Measurements from ENCODE around the gene ZSCAN26.
"Not testable (repeated sequence)": the region's sequence is repeated elsewhere in the genome, so short reads cannot be mapped to it uniquely, and the experiment has no call there.

Gene ZSCAN26

DNA sequence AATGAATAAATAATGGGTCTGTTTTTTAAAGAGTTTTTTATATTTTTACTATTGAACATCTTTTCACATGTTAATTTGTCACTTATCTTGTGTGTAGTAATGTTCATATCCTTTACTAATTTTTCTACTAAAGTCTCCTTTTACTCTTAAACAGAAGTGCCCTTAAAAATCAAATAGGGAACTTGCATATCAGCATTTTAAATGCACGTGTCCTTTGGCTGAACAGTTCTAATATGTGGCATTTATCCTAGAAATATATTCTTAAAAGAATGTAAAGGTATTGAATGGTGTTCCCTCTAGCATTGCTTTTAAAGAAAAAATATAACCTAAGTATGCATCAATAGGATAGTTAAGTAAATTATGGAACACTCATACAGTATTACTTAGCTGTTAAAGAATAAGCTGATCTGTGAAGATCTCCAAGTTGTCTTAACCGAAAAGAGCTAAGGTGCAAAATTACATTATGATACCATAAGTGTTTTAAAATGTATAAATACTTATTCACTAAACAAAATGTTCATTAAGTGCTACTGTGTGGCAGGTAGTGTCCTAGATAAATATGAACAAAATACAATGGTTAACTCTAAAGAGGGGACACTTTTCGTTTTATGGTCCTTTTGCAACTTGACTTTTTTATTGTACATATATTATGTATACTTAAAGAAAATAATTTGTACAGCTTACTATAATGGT is 13.8 kb downstream of the ZSCAN26 start:
- Histone ChIP-seq H3K27ac (ENCODE audit: low read depth in 2 of 2, low read length in 2 of 2) (no peak overlapping the region), H3K9ac (ENCODE audit: low read depth in 1 of 2, low read length in 2 of 2) (peak overlapping the region in 1 of 2 donors; percentile 36), H3K27me3 (ENCODE audit: control insufficient read depth in 2 of 2, insufficient read depth in 2 of 2, low read length in 2 of 2) (no peaks in the 10 kb centered on the region)

DNA sequence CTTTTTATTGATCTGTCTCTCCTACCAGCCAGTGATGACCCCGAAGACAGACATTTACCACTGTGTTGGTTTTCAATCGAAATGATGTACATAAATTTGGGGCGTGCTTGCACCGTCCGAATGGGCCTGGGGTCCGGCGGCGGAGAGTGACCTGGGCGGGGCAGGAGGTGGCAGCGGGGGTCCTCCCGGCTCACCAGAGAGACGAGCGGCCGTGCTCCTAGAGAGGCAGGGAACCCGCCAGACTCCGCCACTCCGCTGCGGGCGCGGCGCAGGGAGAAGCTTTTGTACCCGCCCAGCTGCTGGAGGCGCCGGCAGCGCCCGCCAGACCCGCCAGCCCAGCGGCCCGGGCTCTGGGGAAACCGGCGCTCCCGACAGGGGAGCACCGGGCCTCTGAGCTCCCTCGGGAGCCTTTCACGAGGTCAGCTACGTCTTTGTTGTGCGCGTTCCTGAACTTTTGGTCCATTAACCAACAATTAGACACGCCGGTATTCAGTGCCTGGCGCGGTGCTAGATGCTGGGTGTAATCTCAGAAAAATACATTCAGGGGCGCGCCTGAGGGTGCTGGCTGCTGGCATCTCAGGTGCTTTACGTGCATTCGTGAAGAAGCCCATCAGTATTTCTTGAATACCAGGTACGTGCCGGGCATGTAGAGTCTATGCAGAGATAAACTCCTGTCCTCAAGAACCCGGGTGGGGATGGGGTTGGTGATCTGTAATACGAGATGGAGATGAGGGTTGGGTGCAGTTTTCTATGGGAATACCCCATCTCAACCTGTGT is 14.5 kb downstream of the ZSCAN26 start, which contains the start of gene PGBD1:
PGBD1 (plus strand) TSS at position 285 of the 777 bp plus-strand sequence. CDS start 2,242 bp downstream, outside the sequence.
- H3K36me3 ChIP-seq (ENCODE audit: control insufficient read depth in 2 of 2, insufficient read depth in 2 of 2, low read length in 2 of 2), result peaks cover 7 to 10% of the 10 kb centered on the region in 2 donors
- no peaks in the 10 kb centered on the region for H3K9me3 ChIP-seq (ENCODE audit: control insufficient read depth in 2 of 2, low read length in 2 of 2)
- H3K27me3 ChIP-seq (ENCODE audit: control insufficient read depth in 2 of 2, insufficient read depth in 2 of 2, low read length in 2 of 2), result no peaks in the 10 kb centered on the region
- peak within 1 kb of the TSS; percentile 53 to 77 for H3K9ac ChIP-seq (ENCODE audit: low read depth in 1 of 2, low read length in 2 of 2)
- peaks cover 3 to 4% of the 10 kb centered on the region in 2 donors for H3K4me1 ChIP-seq (ENCODE audit: control insufficient read depth in 2 of 2, insufficient read depth in 2 of 2, low read length in 2 of 2)
- peak within 1 kb of the TSS; percentile 75 to 79 for H3K4me3 ChIP-seq (ENCODE audit: low read length in 2 of 2)
- H3K27ac ChIP-seq (ENCODE audit: low read depth in 2 of 2, low read length in 2 of 2), result no peak within 1 kb of the TSS

More for the DNA sequence above, 13.8 kb downstream of the ZSCAN26 start:
- Histone ChIP-seq H3K4me3 (ENCODE audit: low read length in 2 of 2) (peak overlapping the region; percentile 75 to 79), H3K36me3 (ENCODE audit: control insufficient read depth in 2 of 2, insufficient read depth in 2 of 2, low read length in 2 of 2) (peaks cover 14 to 17% of the 10 kb centered on the region in 2 donors), H3K4me1 (ENCODE audit: control insufficient read depth in 2 of 2, insufficient read depth in 2 of 2, low read length in 2 of 2) (peaks cover 3 to 4% of the 10 kb centered on the region in 2 donors), H3K9me3 (ENCODE audit: control insufficient read depth in 2 of 2, low read length in 2 of 2) (no peaks in the 10 kb centered on the region)

DNA sequence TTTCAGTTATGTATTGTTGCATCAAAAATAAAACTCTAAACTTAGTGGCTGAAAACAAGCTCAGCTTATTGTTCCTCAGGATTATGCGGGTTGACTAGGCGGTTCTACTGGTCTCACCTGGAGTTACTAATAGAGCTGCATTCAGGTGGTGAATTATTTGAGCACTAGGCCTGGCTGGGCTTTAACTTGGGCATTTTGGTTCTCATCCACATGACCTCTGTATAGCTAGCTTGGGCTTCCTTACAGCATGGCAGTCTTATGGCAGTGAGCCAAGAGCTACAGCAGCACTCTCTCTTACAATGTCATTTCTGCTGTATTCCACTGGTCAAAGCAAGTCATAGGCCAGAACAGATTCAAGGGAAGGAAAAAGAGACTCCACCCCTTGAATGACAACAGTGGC is 16.0 kb downstream of the ZSCAN26 start:
- Histone ChIP-seq H3K27ac (ENCODE audit: low read depth in 2 of 2, low read length in 2 of 2) (no peak overlapping the region), H3K4me3 (ENCODE audit: low read length in 2 of 2) (no peak overlapping the region), H3K27me3 (ENCODE audit: control insufficient read depth in 2 of 2, insufficient read depth in 2 of 2, low read length in 2 of 2) (no peaks in the 10 kb centered on the region), H3K4me1 (ENCODE audit: control insufficient read depth in 2 of 2, insufficient read depth in 2 of 2, low read length in 2 of 2) (peaks cover 3 to 4% of the 10 kb centered on the region in 2 donors), H3K9ac (ENCODE audit: low read depth in 1 of 2, low read length in 2 of 2) (no peak overlapping the region), H3K36me3 (ENCODE audit: control insufficient read depth in 2 of 2, insufficient read depth in 2 of 2, low read length in 2 of 2) (peaks cover 6 to 7% of the 10 kb centered on the region in 2 donors), H3K9me3 (ENCODE audit: control insufficient read depth in 2 of 2, low read length in 2 of 2) (no peaks in the 10 kb centered on the region)

DNA sequence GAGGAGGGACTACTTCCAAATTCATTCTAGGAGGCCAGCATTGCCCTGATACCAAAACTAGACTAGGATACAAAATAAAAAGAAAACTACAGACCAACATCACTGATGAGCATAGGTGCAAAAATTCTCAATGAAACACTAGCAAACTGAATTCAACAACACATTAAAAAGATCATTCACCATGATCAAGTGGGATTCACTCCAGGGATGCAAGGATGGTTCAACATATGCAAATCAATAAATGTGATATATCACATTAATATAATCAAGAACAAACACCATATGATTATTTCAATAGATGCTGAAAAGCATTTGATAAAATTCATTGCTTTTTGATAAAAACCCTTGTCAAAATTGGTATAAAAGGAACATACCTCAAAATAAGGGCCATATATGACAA is 24.6 kb downstream of the ZSCAN26 start:
- no peaks in the 10 kb centered on the region for H3K9me3 ChIP-seq (ENCODE audit: control insufficient read depth in 2 of 2, low read length in 2 of 2)
- no peaks in the 10 kb centered on the region for H3K27me3 ChIP-seq (ENCODE audit: control insufficient read depth in 2 of 2, insufficient read depth in 2 of 2, low read length in 2 of 2)
- H3K9ac ChIP-seq (ENCODE audit: low read depth in 1 of 2, low read length in 2 of 2), result no peak overlapping the region
- no peak overlapping the region for H3K4me3 ChIP-seq (ENCODE audit: low read length in 2 of 2)
- H3K36me3 ChIP-seq (ENCODE audit: control insufficient read depth in 2 of 2, insufficient read depth in 2 of 2, low read length in 2 of 2), result peaks cover 5 to 6% of the 10 kb centered on the region in 2 donors
- no peak overlapping the region for H3K27ac ChIP-seq (ENCODE audit: low read depth in 2 of 2, low read length in 2 of 2)
- H3K4me1 ChIP-seq (ENCODE audit: control insufficient read depth in 2 of 2, insufficient read depth in 2 of 2, low read length in 2 of 2), result no peaks in the 10 kb centered on the region

DNA sequence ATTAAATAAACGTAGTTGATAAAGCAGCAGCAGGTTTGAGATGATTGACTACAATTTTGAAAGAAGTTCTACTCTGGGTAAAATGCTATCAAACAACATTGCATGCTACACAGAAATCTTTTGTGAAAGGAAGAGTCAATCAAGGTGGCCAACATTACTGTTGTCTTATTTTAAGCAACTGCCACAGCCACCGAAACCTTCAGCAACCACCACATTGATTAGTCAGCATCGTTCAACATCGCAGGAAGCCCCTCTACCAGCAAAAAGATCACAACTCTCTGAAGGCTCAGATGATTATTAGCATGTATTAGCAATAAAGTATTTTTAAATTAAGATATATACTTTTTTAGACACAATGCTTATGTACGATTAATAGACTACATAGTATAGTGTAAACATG is 28.4 kb downstream of the ZSCAN26 start:
- Histone ChIP-seq H3K36me3 (ENCODE audit: control insufficient read depth in 2 of 2, insufficient read depth in 2 of 2, low read length in 2 of 2) (no peaks in the 10 kb centered on the region), H3K4me1 (ENCODE audit: control insufficient read depth in 2 of 2, insufficient read depth in 2 of 2, low read length in 2 of 2) (no peaks in the 10 kb centered on the region), H3K9ac (ENCODE audit: low read depth in 1 of 2, low read length in 2 of 2) (no peak overlapping the region), H3K27me3 (ENCODE audit: control insufficient read depth in 2 of 2, insufficient read depth in 2 of 2, low read length in 2 of 2) (no peaks in the 10 kb centered on the region), H3K27ac (ENCODE audit: low read depth in 2 of 2, low read length in 2 of 2) (no peak overlapping the region), H3K9me3 (ENCODE audit: control insufficient read depth in 2 of 2, low read length in 2 of 2) (no peaks in the 10 kb centered on the region), H3K4me3 (ENCODE audit: low read length in 2 of 2) (no peak overlapping the region)

DNA sequence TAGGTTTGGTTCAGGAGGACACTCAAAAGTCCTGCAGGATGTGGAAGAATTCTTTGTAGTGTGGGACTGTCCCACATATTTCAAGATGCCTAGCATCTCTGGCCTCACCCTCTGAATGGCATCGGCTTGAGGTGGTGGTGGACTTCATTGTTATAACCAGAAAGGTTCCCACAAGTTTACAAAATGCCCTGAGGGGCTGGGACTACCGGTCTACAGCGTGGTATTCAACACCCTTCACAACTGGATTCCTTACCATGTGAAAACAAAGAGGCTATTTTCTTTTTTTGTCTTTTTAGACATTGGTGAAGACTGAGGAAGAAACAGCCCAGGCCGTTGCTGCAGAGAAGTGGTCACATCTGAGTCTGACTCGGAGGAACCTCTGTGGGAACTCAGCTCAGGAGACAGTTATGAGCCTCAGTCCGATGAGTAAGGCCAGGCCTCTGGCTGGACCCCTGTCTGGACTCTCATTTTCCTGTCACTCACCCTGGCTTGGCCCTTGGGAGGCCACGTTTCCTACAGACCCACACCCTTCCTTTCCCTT is 29.6 kb downstream of the ZSCAN26 start:
- Histone ChIP-seq H3K9ac (ENCODE audit: low read depth in 1 of 2, low read length in 2 of 2) (no peak overlapping the region), H3K27ac (ENCODE audit: low read depth in 2 of 2, low read length in 2 of 2) (no peak overlapping the region), H3K4me3 (ENCODE audit: low read length in 2 of 2) (no peak overlapping the region), H3K9me3 (ENCODE audit: control insufficient read depth in 2 of 2, low read length in 2 of 2) (no peaks in the 10 kb centered on the region), H3K27me3 (ENCODE audit: control insufficient read depth in 2 of 2, insufficient read depth in 2 of 2, low read length in 2 of 2) (no peaks in the 10 kb centered on the region), H3K36me3 (ENCODE audit: control insufficient read depth in 2 of 2, insufficient read depth in 2 of 2, low read length in 2 of 2) (no peaks in the 10 kb centered on the region), H3K4me1 (ENCODE audit: control insufficient read depth in 2 of 2, insufficient read depth in 2 of 2, low read length in 2 of 2) (no peaks in the 10 kb centered on the region)

DNA sequence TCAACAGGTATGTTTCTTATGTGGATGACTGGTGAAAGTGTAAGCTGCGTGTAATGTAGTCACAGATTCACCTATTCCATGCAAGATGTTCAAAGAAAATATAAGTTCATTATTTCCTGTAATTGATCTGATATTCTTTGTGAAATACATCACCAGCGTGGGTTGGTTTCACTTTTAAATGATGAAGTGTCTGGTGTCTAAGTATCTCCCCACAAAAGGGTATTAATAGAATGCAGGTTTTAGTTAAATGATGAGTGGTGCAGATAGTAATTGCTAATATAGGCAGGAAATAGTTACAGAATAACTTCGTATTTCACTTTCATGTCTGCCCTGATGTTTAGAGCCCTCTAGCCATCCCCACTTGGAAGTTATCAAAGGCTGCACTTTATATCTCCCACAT is 36.6 kb downstream of the ZSCAN26 start:
- H3K36me3 ChIP-seq (ENCODE audit: control insufficient read depth in 2 of 2, insufficient read depth in 2 of 2, low read length in 2 of 2), result no peaks in the 10 kb centered on the region
- H3K27ac ChIP-seq (ENCODE audit: low read depth in 2 of 2, low read length in 2 of 2), result no peak overlapping the region

DNA sequence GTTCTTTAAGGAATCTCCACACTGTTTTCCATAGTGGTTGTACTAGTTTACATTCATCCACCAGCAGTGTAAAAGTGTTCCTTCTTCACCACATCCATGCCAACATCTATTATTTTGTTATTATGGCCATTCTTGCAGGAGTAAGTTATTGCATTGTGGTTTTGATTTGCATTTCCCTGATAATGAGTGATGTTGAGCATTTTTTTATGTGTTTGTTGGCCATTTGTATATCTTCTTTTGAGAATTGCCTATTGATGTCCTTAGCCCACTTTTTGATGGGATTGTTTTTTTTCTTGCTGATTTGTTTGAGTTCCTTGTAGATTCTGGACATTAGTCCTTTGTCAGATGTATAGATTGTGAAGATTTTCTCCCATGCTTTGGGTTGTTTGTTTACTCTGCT is 39.4 kb downstream of the ZSCAN26 start:
- H3K36me3 ChIP-seq (ENCODE audit: control insufficient read depth in 2 of 2, insufficient read depth in 2 of 2, low read length in 2 of 2); H3K4me1 ChIP-seq (ENCODE audit: control insufficient read depth in 2 of 2, insufficient read depth in 2 of 2, low read length in 2 of 2); H3K9ac ChIP-seq (ENCODE audit: low read depth in 1 of 2, low read length in 2 of 2); H3K9me3 ChIP-seq (ENCODE audit: control insufficient read depth in 2 of 2, low read length in 2 of 2); H3K27me3 ChIP-seq (ENCODE audit: control insufficient read depth in 2 of 2, insufficient read depth in 2 of 2, low read length in 2 of 2); H3K4me3 ChIP-seq (ENCODE audit: low read length in 2 of 2); H3K27ac ChIP-seq (ENCODE audit: low read depth in 2 of 2, low read length in 2 of 2): not testable (repeated sequence)

More for the DNA sequence above, 36.6 kb downstream of the ZSCAN26 start:
- H3K4me1 ChIP-seq (ENCODE audit: control insufficient read depth in 2 of 2, insufficient read depth in 2 of 2, low read length in 2 of 2), result no peaks in the 10 kb centered on the region
- no peak overlapping the region for H3K4me3 ChIP-seq (ENCODE audit: low read length in 2 of 2)
- no peaks in the 10 kb centered on the region for H3K27me3 ChIP-seq (ENCODE audit: control insufficient read depth in 2 of 2, insufficient read depth in 2 of 2, low read length in 2 of 2)
- H3K9ac ChIP-seq (ENCODE audit: low read depth in 1 of 2, low read length in 2 of 2), result no peak overlapping the region
- H3K9me3 ChIP-seq (ENCODE audit: control insufficient read depth in 2 of 2, low read length in 2 of 2), result no peaks in the 10 kb centered on the region

DNA sequence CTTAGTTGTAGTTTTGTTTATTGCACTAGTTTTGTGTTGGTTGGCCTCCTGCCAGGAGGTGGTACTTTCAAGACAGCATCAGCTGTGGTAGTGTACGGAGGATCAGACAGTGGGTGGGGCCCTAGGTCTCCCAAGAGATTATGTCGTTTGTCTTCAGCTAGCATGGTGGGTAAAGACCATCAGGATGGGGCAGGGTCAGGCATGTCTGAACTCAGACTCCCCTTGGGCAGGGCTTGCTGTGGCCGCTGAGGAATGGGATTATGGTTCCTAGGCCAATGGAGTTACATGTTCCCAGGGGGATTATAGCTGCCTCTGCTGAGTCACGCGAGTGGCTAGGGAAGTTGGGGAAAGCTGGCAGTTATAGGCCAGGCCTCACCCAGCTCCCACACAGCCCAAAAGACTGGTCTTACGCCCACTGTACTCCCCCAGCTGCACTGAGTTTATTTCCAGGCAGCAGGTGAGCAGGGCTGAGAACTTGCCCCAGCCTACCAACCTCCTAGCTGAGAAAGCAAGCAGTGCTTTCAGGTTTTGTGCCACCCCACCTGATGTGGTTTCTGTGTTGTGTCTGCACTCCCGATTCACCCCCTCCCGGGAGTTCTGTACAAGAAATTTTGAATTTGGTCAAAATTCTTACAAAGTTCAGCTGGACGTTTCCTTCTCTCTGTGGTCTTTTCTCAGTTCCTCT is 44.3 kb downstream of the ZSCAN26 start:
- H3K9ac ChIP-seq (ENCODE audit: low read depth in 1 of 2, low read length in 2 of 2), result no peak overlapping the region
- H3K27ac ChIP-seq (ENCODE audit: low read depth in 2 of 2, low read length in 2 of 2), result no peak overlapping the region
- H3K9me3 ChIP-seq (ENCODE audit: control insufficient read depth in 2 of 2, low read length in 2 of 2), result peaks cover 0 to 3% of the 10 kb centered on the region in 2 donors
- no peaks in the 10 kb centered on the region for H3K36me3 ChIP-seq (ENCODE audit: control insufficient read depth in 2 of 2, insufficient read depth in 2 of 2, low read length in 2 of 2)
- no peak overlapping the region for H3K4me3 ChIP-seq (ENCODE audit: low read length in 2 of 2)
- H3K27me3 ChIP-seq (ENCODE audit: control insufficient read depth in 2 of 2, insufficient read depth in 2 of 2, low read length in 2 of 2), result no peaks in the 10 kb centered on the region
- no peaks in the 10 kb centered on the region for H3K4me1 ChIP-seq (ENCODE audit: control insufficient read depth in 2 of 2, insufficient read depth in 2 of 2, low read length in 2 of 2)

DNA sequence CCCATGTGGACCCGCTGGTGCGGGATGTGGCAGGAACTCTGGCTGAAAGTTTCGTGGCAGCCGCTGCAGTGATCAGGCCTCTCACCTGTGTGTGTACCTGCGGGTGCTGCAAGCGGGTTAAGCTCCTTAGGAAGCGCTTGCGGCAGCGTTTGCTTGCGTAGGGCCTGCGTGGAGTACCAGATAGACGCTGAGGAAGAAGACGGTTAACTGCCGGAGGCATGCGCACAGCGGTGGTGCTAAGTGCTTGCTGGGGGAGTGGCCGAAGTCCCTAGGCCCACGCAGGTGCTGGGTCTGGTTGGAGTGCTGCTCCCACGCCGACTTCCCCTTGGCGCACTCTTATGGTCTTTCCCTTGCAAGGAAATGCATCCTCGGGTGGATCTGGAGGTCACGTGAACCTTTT is 46.0 kb downstream of the ZSCAN26 start:
- no peaks in the 10 kb centered on the region for H3K36me3 ChIP-seq (ENCODE audit: control insufficient read depth in 2 of 2, insufficient read depth in 2 of 2, low read length in 2 of 2)
- peaks cover 0 to 3% of the 10 kb centered on the region in 2 donors for H3K9me3 ChIP-seq (ENCODE audit: control insufficient read depth in 2 of 2, low read length in 2 of 2)
- no peak overlapping the region for H3K27ac ChIP-seq (ENCODE audit: low read depth in 2 of 2, low read length in 2 of 2)
- no peaks in the 10 kb centered on the region for H3K4me1 ChIP-seq (ENCODE audit: control insufficient read depth in 2 of 2, insufficient read depth in 2 of 2, low read length in 2 of 2)
- no peaks in the 10 kb centered on the region for H3K27me3 ChIP-seq (ENCODE audit: control insufficient read depth in 2 of 2, insufficient read depth in 2 of 2, low read length in 2 of 2)
- H3K9ac ChIP-seq (ENCODE audit: low read depth in 1 of 2, low read length in 2 of 2), result no peak overlapping the region
- H3K4me3 ChIP-seq (ENCODE audit: low read length in 2 of 2), result no peak overlapping the region
